GM12878 (cell line): ENCODE data around the gene DNTT. TPM values are rescaled to one million over a fixed set of nuclear protein-coding genes. Genes with fewer than 3 reads are reported as not detected.

Experiments used
- ATAC-seq: fragments of 200-7000 bp; cut with Tn5 transposase; 3 replicates; pipeline ENCODE4 v1.9.1; 2020; ENCODE audit warnings: mild to moderate bottlenecking, moderate library complexity
- BruUV-seq: library from RNA; stranded (reverse); fragments of 400-500 nt; replicated peaks from 2 replicates; lab custom pipeline; 2021; lab: Mats Ljungman, UMichigan
- CTCF ChIA-PET: fragments of 300-600 bp; sonication (Branson Sonifier 250); formaldehyde crosslinking; extraction: SDS; loops from one replicate; lab custom pipeline; 2021; ENCODE audit warnings: inconsistent platforms; lab: Yijun Ruan, JAX
- POLR2A ChIA-PET: fragments of 350-600 bp; formaldehyde crosslinking; extraction: SDS; loops from one replicate; lab custom pipeline; 2021; ENCODE audit warnings: inconsistent platforms; lab: Charles Lee
- RAD21 ChIA-PET: fragments of 300-600 bp; sonication (Branson Sonifier 250); formaldehyde crosslinking; loops from one replicate; lab custom pipeline; 2023; ENCODE audit warnings: antibody characterized with exemption; ENCODE audit not compliant: unreplicated experiment; lab: Charles Lee
- SMC1A ChIA-PET: fragments of 300-600 bp; sonication (Branson Sonifier 250); formaldehyde crosslinking; loops from one replicate; lab custom pipeline; 2023; ENCODE audit not compliant: unreplicated experiment, uncharacterized antibody; lab: Charles Lee
- DNase-seq: peaks from one replicate; pipeline ENCODE4 v3.0.0-alpha.2; 2011; ENCODE audit warnings: low read depth, low spot score
- FAIRE-seq: peaks from 3 replicates; lab custom pipeline; 2011; peaks lifted over from hg19 to GRCh38; lab: Jason Lieb, UNC
- H2AFZ ChIP-seq: 2 replicates; pipeline ENCODE4 v1.6.0; 2011; ENCODE audit warnings: low read depth, low read length, control low read depth; ENCODE audit not compliant: control insufficient read depth
- H3K27ac ChIP-seq: 2 replicates; pipeline ENCODE4 v1.5.1; 2011; ENCODE audit warnings: control low read depth; ENCODE audit not compliant: control insufficient read depth, insufficient read depth
- H3K27me3 ChIP-seq, 2 experiments: replicated peaks in 1 of 2; 2 replicates each; pipeline versions ENCODE4 v1.6.0 to v1.6.1; 2011; ENCODE audit warnings: low read length in 1 of 2; ENCODE audit not compliant: control insufficient read depth in 2 of 2, insufficient read depth in 2 of 2
- H3K36me3 ChIP-seq, 2 experiments: 2 replicates each; pipeline ENCODE4 v1.5.1; 2011; ENCODE audit warnings: low read length in 1 of 2; ENCODE audit not compliant: control insufficient read depth in 2 of 2, insufficient read depth in 2 of 2
- H3K4me1 ChIP-seq: 2 replicates; pipeline ENCODE4 v1.6.1; 2011; ENCODE audit warnings: mild to moderate bottlenecking, low read length, moderate library complexity, mixed read lengths; ENCODE audit not compliant: control insufficient read depth, insufficient read depth
- H3K4me2 ChIP-seq: 2 replicates; pipeline ENCODE4 v1.6.0; 2011; ENCODE audit warnings: control low read depth; ENCODE audit not compliant: control insufficient read depth, insufficient read depth
- H3K4me3 ChIP-seq: fragments of 200-600 bp; sonication (generic); 2 replicates; pipeline ENCODE4 v1.5.1; 2016
- H3K79me2 ChIP-seq: 2 replicates; pipeline ENCODE4 v1.6.0; 2011; ENCODE audit warnings: low read length; ENCODE audit not compliant: control insufficient read depth, insufficient read depth
- H3K9ac ChIP-seq: 2 replicates; pipeline ENCODE4 v1.8.0; 2011; ENCODE audit warnings: low read length, control low read depth, mixed read lengths; ENCODE audit not compliant: control insufficient read depth, insufficient read depth
- H3K9me3 ChIP-seq: replicated peaks from 3 replicates; pipeline ENCODE4 v1.5.1; 2011; ENCODE audit warnings: mild to moderate bottlenecking, low read length; ENCODE audit not compliant: control insufficient read depth, insufficient read depth
- H4K20me1 ChIP-seq: 2 replicates; pipeline ENCODE4 v1.6.0; 2011; ENCODE audit not compliant: control insufficient read depth, insufficient read depth
- FOS ChIP-seq: IDR thresholded peaks from 3 replicates; pipeline ENCODE4 v1.6.1; 2011; ENCODE audit warnings: borderline replicate concordance; ENCODE audit not compliant: insufficient read length; ENCODE audit errors: extremely low read depth
- HSF1 ChIP-seq: fragments of 150-350 bp; IDR thresholded peaks from 2 replicates; pipeline ENCODE4 v1.6.1; 2014; ENCODE audit warnings: mild to moderate bottlenecking, low read depth, low read length
- MLLT1 ChIP-seq: fragments of 450-650 bp; IDR thresholded peaks from 2 replicates; pipeline ENCODE4 v1.6.1; 2016; ENCODE audit warnings: mild to moderate bottlenecking
- MYC ChIP-seq: IDR thresholded peaks from 2 replicates; pipeline ENCODE4 v1.6.1; 2011; ENCODE audit warnings: mild to moderate bottlenecking, low read length, moderate library complexity, inconsistent platforms; ENCODE audit not compliant: insufficient read depth, insufficient replicate concordance, insufficient read length, severe bottlenecking
- PBX3 ChIP-seq: IDR thresholded peaks from 2 replicates; pipeline ENCODE4 v1.6.1; 2011; ENCODE audit warnings: mild to moderate bottlenecking, low read depth, low read length, moderate library complexity; ENCODE audit not compliant: insufficient replicate concordance
- PKNOX1 ChIP-seq: fragments of 450-650 bp; IDR thresholded peaks from 2 replicates; pipeline ENCODE4 v1.6.1; 2016; ENCODE audit warnings: mild to moderate bottlenecking
- SREBF1 ChIP-seq: IDR thresholded peaks from 2 replicates; pipeline ENCODE4 v1.6.1; 2012; ENCODE audit warnings: mild to moderate bottlenecking, low read length
- TCF12 ChIP-seq: IDR thresholded peaks from 2 replicates; pipeline ENCODE4 v1.6.1; 2011; ENCODE audit warnings: low read depth, mild to moderate bottlenecking, low read length
- ZNF687 ChIP-seq: fragments of 450-650 bp; IDR thresholded peaks from 2 replicates; pipeline ENCODE4 v1.6.1; 2017; ENCODE audit warnings: mild to moderate bottlenecking, moderate library complexity
- ZZZ3 ChIP-seq: IDR thresholded peaks from 2 replicates; pipeline ENCODE4 v1.6.1; 2011; ENCODE audit warnings: low read depth; ENCODE audit not compliant: control insufficient read depth, insufficient read length
- WGBS: methylation state at CpG from one replicate; pipeline ENCODE4 v1.1.6; 2016; ENCODE audit warnings: low lambda C conversion rate; ENCODE audit not compliant: insufficient replicate concordance, insufficient coverage; ENCODE audit errors: missing lambda C conversion rate; 5-methylcytosine and 5-hydroxymethylcytosine counted together
- in situ Hi-C: fragments of 300-500 bp; cut with MboI; formaldehyde crosslinking; loops from 9 replicates; pipeline ENCODE4 v1.14.3; 2018; ENCODE audit warnings: mixed read lengths
- intact Hi-C: fragments of 100-400 bp; cut with micrococcal nuclease; formaldehyde crosslinking; loops from one replicate; pipeline ENCODE4 v1.14.2; 2022; ENCODE audit not compliant: unreplicated experiment
- polyA plus RNA-seq, 11 experiments: library from polyadenylated mRNA; depleted of rRNA in 4 of 11; unstranded in 6 of 11; stranded (reverse) in 5 of 11; fragments of >200 nt; fragmentation: Nextera tagmentation in 4 of 11; fragmentation: Illumina TruSeq in 1 of 11; extraction: Ambion mirVana in 4 of 11; extraction: Trizol in 1 of 11; gene quantifications; 1 replicate in 1 of 11; 2 replicates in 10 of 11; pipeline versions ENCODE4 v1.2.1 to v1.2.3, GENCODE V29; 2011 to 2016; ENCODE audit warnings: inconsistent platforms in 2 of 11, missing spikeins in 2 of 11, low read depth in 1 of 11
- total RNA-seq, 4 experiments: library from RNA; depleted of rRNA in 3 of 4; stranded (reverse); fragments of >200 nt in 3 of 4; fragmentation: Illumina TruSeq in 1 of 4; extraction: Trizol in 1 of 4; gene quantifications; 2 replicates each; pipeline versions ENCODE4 v1.2.1 to v1.2.3, GENCODE V29; 2013 to 2021

DNTT gene
- total and polyA plus RNA-seq, 10 of the 15 experiments (the other 5 are each of a cell fraction or from before 2014, with no cell fraction given): 0.06 to 0.13 (median 0.09) TPM; not detected in 5

- Histone ChIP-seq H3K27me3 (no peaks in the 10 kb centered on the region), H3K27ac (peak overlapping the region; percentile 98), H3K36me3 (peaks cover 2 to 10% of the 10 kb centered on the region in 2 experiments; a peak in 3 of 4 replicates), H3K4me1 (peaks cover 31% of the 10 kb centered on the region), H3K9ac (peak overlapping the region; percentile 93), H4K20me1 (no peaks in the 10 kb centered on the region), H2AFZ (no peak overlapping the region), H3K4me3 (peak overlapping the region; percentile 89), H3K4me2 (peak overlapping the region; percentile 85), H3K9me3 (no peaks in the 10 kb centered on the region), H3K79me2 (peaks cover 85% of the 10 kb centered on the region)
- ChIA-PET POLR2A (interaction anchor here (0.6 to 9.8 kb wide), 9 partner anchors 8 to 40 kb away, joined by 3 to 174 read pairs (median 19); no protein-coding TSS in a partner anchor), SMC1A (interaction anchor here (0.8 to 12.9 kb wide), 14 partner anchors 9 to 140 kb away, joined by 3 to 305 read pairs (median 20); partner anchors contain the start of gene ZNF518A), CTCF (interaction anchor here (0.9 to 15.0 kb wide), 9 partner anchors 8 to 576 kb away, joined by 3 to 219 read pairs (median 7); partner anchors contain the start of gene TCTN3), RAD21 (interaction anchor here (1.0 to 19.3 kb wide), 13 partner anchors 9 to 576 kb away, joined by 3 to 362 read pairs (median 6); partner anchors contain the start of genes TCTN3 and ZNF518A)
- ATAC-seq (peak; percentile 16), FAIRE-seq (no peak), DNase-seq (no peak)
- BruUV-seq: no TSS peak
- WGBS: under 1% methylated on average over 6 of the region's 6 CpGs
- intact Hi-C loops (loop anchor here (10.0 kb wide), 2 partner anchors 485 to 975 kb away; partner anchors contain the start of gene PDLIM1), in situ Hi-C loops (loop anchor here (10.0 kb wide), 1 partner anchor 985 kb away; no protein-coding TSS in a partner anchor)
- TF ChIP-seq TCF12 (no peak), HSF1 (no peak), MYC (no peak), ZNF687 (no peak), FOS (no peak), MLLT1 (no peak), PBX3 (peak; percentile 70), PKNOX1 (peak; percentile 93), ZZZ3 (no peak), SREBF1 (no peak)
Observed at GRCh38 chr10:96269438-96270300, 34.6 kb upstream of the DNTT start.
